Left ventricle myocardium inferior (tissue), 1 donor: Measurements from ENCODE around the gene NDUFS8. TPM values are rescaled to one million over a fixed set of nuclear protein-coding genes. Genes with fewer than 3 reads are reported as not detected.

Experiments used
- DNase-seq: peaks from one replicate; pipeline ENCODE4 v3.0.0-alpha.2; 2020
- H3K27ac ChIP-seq: fragments of 200-600 bp; replicated peaks from 2 replicates; pipeline ENCODE4 v1.8.0; 2021
- H3K27me3 ChIP-seq: fragments of 200-600 bp; 2 replicates; pipeline ENCODE4 v1.8.0; 2021; ENCODE audit warnings: low read depth
- H3K36me3 ChIP-seq: fragments of 200-600 bp; 2 replicates; pipeline ENCODE4 v1.8.0; 2021
- H3K4me1 ChIP-seq: fragments of 200-600 bp; 2 replicates; pipeline ENCODE4 v1.8.0; 2021
- H3K4me3 ChIP-seq: fragments of 200-600 bp; 2 replicates; pipeline ENCODE4 v1.8.0; 2021; ENCODE audit warnings: mild to moderate bottlenecking, moderate library complexity
- H3K9me3 ChIP-seq: fragments of 200-600 bp; replicated peaks from 2 replicates; pipeline ENCODE4 v1.8.0; 2021
- intact Hi-C: fragments of 100-400 bp; cut with micrococcal nuclease; formaldehyde crosslinking; loops from one replicate; pipeline ENCODE4 v1.11.0; 2022
- total RNA-seq: library from RNA; stranded (reverse); fragmentation: NEBNext Ultra II Directional; extraction: Animal tissue kit (Norgen Biotek cat#: 25700); gene quantifications from one replicate; pipeline ENCODE4 v1.2.1, GENCODE V29; 2021
- TF ChIP-seq, protein P1 (sequence below): fragments of 200-600 bp; IDR thresholded peaks from 2 replicates; pipeline ENCODE4 v1.8.0; 2021; ENCODE audit warnings: antibody characterized with exemption, mild to moderate bottlenecking, borderline replicate concordance
- donor health status: DM: no; HTN: yes; CAD: no; lungs with severe emphysema.

The NDUFS8 gene
- total RNA-seq, 1 donor from 2014 or later: 436 TPM

DNA sequence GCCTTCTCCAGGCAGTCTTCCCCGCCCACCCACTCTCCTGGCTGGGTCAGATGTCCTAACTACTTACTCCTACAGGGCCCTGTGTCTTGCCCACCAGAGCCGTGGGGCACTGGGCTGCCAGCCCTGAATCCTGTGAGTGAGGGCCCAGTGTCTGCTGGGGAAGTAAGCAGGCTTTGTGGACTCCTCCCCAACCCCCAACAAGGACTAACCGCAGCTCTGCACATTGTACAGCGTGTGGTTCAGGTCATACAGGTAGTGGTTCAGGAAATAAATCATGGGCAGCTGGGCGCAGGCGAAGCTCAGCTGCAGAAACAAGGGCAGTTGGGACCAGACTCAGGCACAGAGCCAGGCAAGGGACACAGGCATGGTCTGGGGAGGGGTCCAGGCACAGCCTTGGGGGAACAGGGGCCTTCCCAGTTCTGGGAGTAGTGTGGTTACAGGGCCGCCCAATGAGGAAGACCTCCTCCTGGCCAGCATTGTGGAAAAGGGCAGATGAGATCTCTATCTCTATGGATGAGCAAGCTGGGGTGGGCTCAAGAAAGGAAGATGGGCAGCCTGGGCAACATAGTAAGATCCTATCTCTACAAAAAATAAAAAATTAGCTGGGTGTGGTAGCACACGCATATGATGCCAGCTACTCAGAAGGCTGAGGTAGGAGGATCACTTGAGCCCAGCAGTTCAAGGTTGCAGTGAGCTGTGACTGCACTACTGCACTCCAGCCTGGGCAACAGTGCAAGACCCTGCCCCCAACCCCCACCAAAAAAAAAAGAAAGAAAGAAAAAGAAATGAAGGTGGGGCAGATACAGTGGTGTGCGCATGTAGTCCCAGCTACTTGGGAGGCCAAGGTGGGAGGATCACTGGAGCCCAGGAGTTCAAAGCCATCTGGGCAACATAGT is 32.1 kb upstream of the NDUFS8 start:
- intact Hi-C loops: no loop called here
- TF ChIP-seq, protein P1, sequence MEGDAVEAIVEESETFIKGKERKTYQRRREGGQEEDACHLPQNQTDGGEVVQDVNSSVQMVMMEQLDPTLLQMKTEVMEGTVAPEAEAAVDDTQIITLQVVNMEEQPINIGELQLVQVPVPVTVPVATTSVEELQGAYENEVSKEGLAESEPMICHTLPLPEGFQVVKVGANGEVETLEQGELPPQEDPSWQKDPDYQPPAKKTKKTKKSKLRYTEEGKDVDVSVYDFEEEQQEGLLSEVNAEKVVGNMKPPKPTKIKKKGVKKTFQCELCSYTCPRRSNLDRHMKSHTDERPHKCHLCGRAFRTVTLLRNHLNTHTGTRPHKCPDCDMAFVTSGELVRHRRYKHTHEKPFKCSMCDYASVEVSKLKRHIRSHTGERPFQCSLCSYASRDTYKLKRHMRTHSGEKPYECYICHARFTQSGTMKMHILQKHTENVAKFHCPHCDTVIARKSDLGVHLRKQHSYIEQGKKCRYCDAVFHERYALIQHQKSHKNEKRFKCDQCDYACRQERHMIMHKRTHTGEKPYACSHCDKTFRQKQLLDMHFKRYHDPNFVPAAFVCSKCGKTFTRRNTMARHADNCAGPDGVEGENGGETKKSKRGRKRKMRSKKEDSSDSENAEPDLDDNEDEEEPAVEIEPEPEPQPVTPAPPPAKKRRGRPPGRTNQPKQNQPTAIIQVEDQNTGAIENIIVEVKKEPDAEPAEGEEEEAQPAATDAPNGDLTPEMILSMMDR: no peak
- Histone ChIP-seq H3K9me3 (no peaks in the 10 kb centered on the region), H3K27me3 (peaks cover 3% of the 10 kb centered on the region), H3K4me1 (peaks cover 5% of the 10 kb centered on the region), H3K4me3 (no peak overlapping the region), H3K27ac (no peak overlapping the region), H3K36me3 (no peaks in the 10 kb centered on the region)
- DNase-seq: no peak

DNA sequence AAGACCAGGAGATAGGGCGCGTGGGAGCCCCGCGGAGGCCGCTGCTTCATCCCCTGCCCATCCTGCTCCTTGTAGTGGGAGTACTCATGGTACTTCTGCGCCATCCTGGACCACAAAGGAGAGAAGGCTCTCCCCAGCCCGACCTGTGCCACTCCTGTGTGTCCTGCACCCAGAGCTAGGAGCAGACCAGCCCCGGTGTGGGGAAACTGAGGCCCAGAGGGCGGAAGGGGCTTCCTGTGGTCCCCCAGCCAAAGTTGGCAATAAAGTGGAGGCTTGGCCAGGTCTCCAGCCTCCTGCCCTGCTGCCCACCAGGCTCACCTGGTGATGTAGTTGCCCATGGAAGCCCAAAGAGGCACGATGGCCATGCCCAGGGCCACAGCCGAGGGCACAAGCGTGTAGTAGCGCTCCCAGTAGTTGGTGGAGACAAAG is 31.3 kb upstream of the NDUFS8 start:
- H3K4me1 ChIP-seq: peaks cover 13% of the 10 kb centered on the region
- DNase-seq: no peak
- H3K4me3 ChIP-seq: no peak overlapping the region
- no peak overlapping the region for H3K27ac ChIP-seq
- H3K36me3 ChIP-seq: no peaks in the 10 kb centered on the region
- H3K9me3 ChIP-seq: no peaks in the 10 kb centered on the region
- TF ChIP-seq, protein P1: no peak
- no peaks in the 10 kb centered on the region for H3K27me3 ChIP-seq
- intact Hi-C loops: no loop called here

DNA sequence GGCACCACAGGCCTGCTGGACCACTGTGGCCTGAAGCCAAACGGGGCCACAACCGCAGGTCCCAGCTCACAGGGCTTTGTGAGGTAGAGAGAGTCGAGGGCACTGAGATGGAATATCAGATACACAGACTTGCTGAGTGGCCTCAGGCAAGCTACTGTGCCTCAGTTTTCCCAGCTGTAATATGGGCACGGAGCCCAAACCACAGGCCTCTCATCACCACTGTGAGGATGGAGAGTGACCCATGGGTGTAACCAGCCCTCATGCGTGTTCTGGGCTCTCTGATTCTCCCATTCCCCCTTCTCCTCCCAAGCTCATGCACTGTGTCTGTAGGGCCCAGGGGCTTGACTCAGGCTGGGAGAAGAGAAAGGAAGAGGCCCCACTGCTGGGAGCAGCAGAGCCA is 30.8 kb upstream of the NDUFS8 start:
- peaks cover 18% of the 10 kb centered on the region for H3K4me1 ChIP-seq

DNA sequence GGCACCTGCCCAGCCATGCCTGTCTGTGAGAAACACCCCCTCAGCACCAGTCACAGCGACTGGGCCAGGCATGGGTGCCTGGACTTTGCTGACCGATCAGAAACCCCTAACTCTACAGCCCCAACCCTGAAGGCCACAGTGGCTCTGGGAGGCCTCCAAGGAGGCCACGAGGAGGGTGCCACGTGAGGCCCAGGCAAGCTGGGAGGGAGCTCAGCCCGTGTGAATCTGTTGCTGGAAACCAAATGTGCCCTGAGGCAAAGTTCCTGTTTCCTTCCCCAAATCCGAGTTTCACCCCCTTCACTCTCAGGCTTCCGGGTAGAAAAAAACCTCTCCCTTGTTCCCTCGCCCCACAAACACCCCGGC is 27.9 kb upstream of the NDUFS8 start:
- Histone ChIP-seq H3K4me3 (peak overlapping the region; percentile 82), H3K36me3 (no peaks in the 10 kb centered on the region), H3K27me3 (no peaks in the 10 kb centered on the region), H3K9me3 (no peaks in the 10 kb centered on the region), H3K4me1 (peaks cover 19% of the 10 kb centered on the region), H3K27ac (peak overlapping the region; percentile 83)
- DNase-seq: no peak
- intact Hi-C loops: no loop called here
- TF ChIP-seq, protein P1: no peak

More for the DNA sequence above, 30.8 kb upstream of the NDUFS8 start:
- Histone ChIP-seq H3K4me3 (no peak overlapping the region), H3K36me3 (no peaks in the 10 kb centered on the region), H3K27me3 (no peaks in the 10 kb centered on the region), H3K9me3 (no peaks in the 10 kb centered on the region), H3K27ac (no peak overlapping the region)
- no peak for DNase-seq
- TF ChIP-seq, protein P1: no peak
- intact Hi-C loops: no loop called here

DNA sequence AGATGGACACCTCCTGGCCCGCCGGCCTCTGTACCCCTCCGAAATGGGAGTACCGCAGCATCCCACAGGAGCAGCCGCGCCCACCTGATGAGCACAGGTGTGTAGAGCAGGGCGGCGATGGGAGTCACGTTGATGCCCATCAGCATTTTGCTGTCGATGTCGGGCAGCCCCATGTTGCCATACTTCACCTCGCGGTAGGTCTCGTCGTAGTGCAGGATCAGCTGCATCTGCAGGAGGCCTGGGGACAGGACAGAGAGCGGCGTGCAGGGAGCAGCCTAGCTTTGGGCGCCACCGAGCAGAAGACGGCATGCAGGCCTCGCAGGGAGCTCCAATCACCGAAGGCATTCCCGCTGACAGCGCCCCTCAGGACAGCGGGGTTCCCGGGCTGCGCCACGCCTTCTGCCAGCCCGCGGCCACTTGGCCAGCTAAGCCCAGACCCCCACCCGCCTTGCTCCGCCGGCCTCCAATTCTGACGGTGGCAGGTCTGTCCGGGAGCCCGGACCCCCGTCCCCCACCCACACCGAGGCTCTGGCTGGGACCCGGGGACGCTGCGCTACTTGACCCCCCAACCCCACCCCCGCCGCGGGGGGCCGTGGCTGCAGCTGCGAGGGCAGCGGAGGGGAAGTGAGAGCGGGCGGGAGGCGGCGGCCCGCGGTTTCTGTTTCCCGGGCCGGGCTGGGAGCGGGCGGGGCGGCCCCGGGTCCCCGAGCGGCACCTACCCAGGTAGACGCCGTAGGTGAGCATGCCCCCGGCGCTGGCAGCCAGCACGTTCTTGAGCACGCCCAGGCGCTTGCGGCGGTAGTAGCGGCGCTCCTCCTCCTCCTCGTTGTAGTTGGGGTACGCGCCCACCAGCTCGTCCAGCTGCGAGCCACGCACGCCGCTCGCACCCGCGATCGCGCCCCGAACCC is 27.3 kb upstream of the NDUFS8 start:
- Histone ChIP-seq H3K27me3 (no peaks in the 10 kb centered on the region), H3K9me3 (no peaks in the 10 kb centered on the region), H3K4me1 (peaks cover 20% of the 10 kb centered on the region), H3K4me3 (peak overlapping the region; percentile 82), H3K36me3 (no peaks in the 10 kb centered on the region), H3K27ac (peak overlapping the region; percentile 83)
- intact Hi-C loops: no loop called here
- TF ChIP-seq, protein P1: no peak
- no peak for DNase-seq
